Activated CD4-positive, alpha-beta T cell treated with anti-CD3 and anti-CD28 coated beads for 48 hours (primary cell): Measurements from ENCODE around the gene SLC30A2.
"Not testable (repeated sequence)": the region's sequence is repeated elsewhere in the genome, so short reads cannot be mapped to it uniquely, and the experiment has no call there.

ENCODE experiments used
- DNase-seq: peaks from one replicate; pipeline ENCODE4 v3.0.0-alpha.2; 2020

The SLC30A2 gene

GRCh38 chr1:26045722-26046245 is at the start of gene SLC30A2:
TSS of gene SLC30A2 (minus strand) at chr1:26046118. CDS start at chr1:26045896, 222 bp downstream.
- no peak for DNase-seq

GRCh38 chr1:26094677-26095383 is 48.9 kb upstream of the SLC30A2 start:
- no peak for DNase-seq

- DNase-seq = no peak
Observed at GRCh38 chr1:26094076-26094669, 48.3 kb upstream of the SLC30A2 start.

GRCh38 chr1:26093569-26093968 is 47.7 kb upstream of the SLC30A2 start:
- not testable (repeated sequence) for DNase-seq

- no peak for DNase-seq
Observed at GRCh38 chr1:26092422-26092821, 46.5 kb upstream of the SLC30A2 start.

GRCh38 chr1:26090893-26091292 is 45.0 kb upstream of the SLC30A2 start:
- no peak for DNase-seq

- no peak for DNase-seq
Observed at GRCh38 chr1:26089125-26089524, 43.2 kb upstream of the SLC30A2 start.

GRCh38 chr1:26084844-26085243 is 38.9 kb upstream of the SLC30A2 start:
- no peak for DNase-seq

GRCh38 chr1:26084091-26084561 is 38.2 kb upstream of the SLC30A2 start:
- no peak for DNase-seq

- no peak for DNase-seq
Observed at GRCh38 chr1:26083208-26083607, 37.3 kb upstream of the SLC30A2 start.

- DNase-seq = no peak
Observed at GRCh38 chr1:26082020-26082350, 36.1 kb upstream of the SLC30A2 start.

- DNase-seq = no peak
Observed at GRCh38 chr1:26081267-26082019, 35.5 kb upstream of the SLC30A2 start.

- DNase-seq = no peak
Observed at GRCh38 chr1:26079960-26080814, 34.3 kb upstream of the SLC30A2 start.

- no peak for DNase-seq
Observed at GRCh38 chr1:26079178-26079563, 33.3 kb upstream of the SLC30A2 start.

- DNase-seq = no peak
Observed at GRCh38 chr1:26078286-26079177, 32.6 kb upstream of the SLC30A2 start.

- DNase-seq = no peak
Observed at GRCh38 chr1:26077524-26077923, 31.6 kb upstream of the SLC30A2 start.

- no peak for DNase-seq
Observed at GRCh38 chr1:26075421-26076144, 29.7 kb upstream of the SLC30A2 start.

GRCh38 chr1:26072305-26072704 is 26.4 kb upstream of the SLC30A2 start:
- no peak for DNase-seq

GRCh38 chr1:26070963-26071342 is 25.0 kb upstream of the SLC30A2 start:
- DNase-seq = no peak

GRCh38 chr1:26070296-26070962 is 24.5 kb upstream of the SLC30A2 start:
- DNase-seq = no peak

- no peak for DNase-seq
Observed at GRCh38 chr1:26069941-26070295, 24.0 kb upstream of the SLC30A2 start.
